GM12892 (cell line): ENCODE data around the gene MSGN1.

Experiments
- POLR2A ChIP-seq: IDR thresholded peaks from 2 replicates; pipeline ENCODE4 v1.6.1; 2011; ENCODE audit warnings: low read depth, low read length, control low read depth
- TAF1 ChIP-seq: IDR thresholded peaks from 2 replicates; pipeline ENCODE4 v1.6.1; 2011; ENCODE audit warnings: low read depth, mild to moderate bottlenecking, control low read depth, low read length, borderline replicate concordance

DNA sequence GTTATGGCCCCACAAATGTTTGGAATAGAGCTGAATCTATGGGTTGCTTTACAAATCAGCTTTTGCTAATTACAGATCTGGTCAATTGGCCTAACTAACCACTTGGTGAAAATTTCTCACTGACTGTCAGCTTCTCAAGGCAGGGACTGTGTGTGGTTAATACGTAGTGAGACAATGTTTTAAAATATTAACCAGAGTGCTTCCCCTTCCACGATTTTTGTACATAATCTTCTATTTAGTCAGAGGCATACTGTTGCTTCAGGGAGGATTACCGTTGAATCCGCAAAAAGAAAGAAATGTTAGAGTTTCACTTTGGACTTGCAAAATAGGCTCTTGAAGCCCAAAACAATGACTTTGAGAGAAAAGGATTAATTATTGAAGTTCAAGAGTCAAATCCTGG lies 47.3 kb downstream of the MSGN1 start:
- TF ChIP-seq TAF1 (no peak), POLR2A (no peak)
